Measurements from ENCODE around the gene GOLGA1.

GOLGA1 gene

GRCh38 chr9:124830593-124830992, 110.3 kb downstream of the GOLGA1 start:
- DNase-seq: no peak

- DNase-seq: no peak
Observed at GRCh38 chr9:124829334-124829669, 111.6 kb downstream of the GOLGA1 start.

- DNase-seq: no peak
Observed at GRCh38 chr9:124828489-124829333, 112.2 kb downstream of the GOLGA1 start.
